HG03460 (cell line): ENCODE data around the gene GYG2.
"Not testable (repeated sequence)": the region's sequence is repeated elsewhere in the genome, so short reads cannot be mapped to it uniquely, and the experiment has no call there.

Experiments
- ATAC-seq: cut with Tn5 transposase; IDR thresholded peaks from one replicate; pipeline ENCODE4 v1.9.1; 2021; ENCODE audit not compliant: unreplicated experiment

GYG2 gene

GRCh38 chrX:2867206-2867605 is 38.5 kb downstream of the GYG2 start:
- no peak for ATAC-seq

- no peak for ATAC-seq
Observed at GRCh38 chrX:2870650-2871049, 41.9 kb downstream of the GYG2 start.

- no peak for ATAC-seq
Observed at GRCh38 chrX:2871831-2872230, 43.1 kb downstream of the GYG2 start.

- no peak for ATAC-seq
Observed at GRCh38 chrX:2872671-2873277, 44.0 kb downstream of the GYG2 start.

- no peak for ATAC-seq
Observed at GRCh38 chrX:2874222-2875135, 45.7 kb downstream of the GYG2 start.

- ATAC-seq = no peak
Observed at GRCh38 chrX:2875136-2875481, 46.4 kb downstream of the GYG2 start.

GRCh38 chrX:2875798-2876399 is 47.2 kb downstream of the GYG2 start:
- no peak for ATAC-seq

- no peak for ATAC-seq
Observed at GRCh38 chrX:2878563-2878962, 49.8 kb downstream of the GYG2 start.

GRCh38 chrX:2879670-2880069 is 50.9 kb downstream of the GYG2 start:
- ATAC-seq = no peak

- no peak for ATAC-seq
Observed at GRCh38 chrX:2883770-2884169, 55.0 kb downstream of the GYG2 start.

GRCh38 chrX:2888309-2888708 is 59.6 kb downstream of the GYG2 start:
- no peak for ATAC-seq

GRCh38 chrX:2889045-2889605 is 60.4 kb downstream of the GYG2 start:
- no peak for ATAC-seq

- not testable (repeated sequence) for ATAC-seq
Observed at GRCh38 chrX:2889706-2890490, 61.2 kb downstream of the GYG2 start.

- ATAC-seq = not testable (repeated sequence)
Observed at GRCh38 chrX:2890536-2891460, 62.1 kb downstream of the GYG2 start.

GRCh38 chrX:2892816-2893215 is 64.1 kb downstream of the GYG2 start:
- ATAC-seq = no peak

GRCh38 chrX:2894885-2895292 is 66.2 kb downstream of the GYG2 start:
- ATAC-seq = no peak

GRCh38 chrX:2897311-2897689 is 68.6 kb downstream of the GYG2 start:
- no peak for ATAC-seq

- ATAC-seq = peak; percentile 62
Observed at GRCh38 chrX:2897690-2898623, 69.2 kb downstream of the GYG2 start.
